HepG2 (cell line): ENCODE measurements around the gene ENPP7. TPM values are rescaled to one million over a fixed set of nuclear protein-coding genes. Genes with fewer than 3 reads are reported as not detected.
A peak's percentile ranks its signal among the peaks of the same experiment; 100 is the strongest.

Experiments
- ATAC-seq: fragments of 200-7000 bp; cut with Tn5 transposase; 3 replicates; pipeline ENCODE4 v1.9.1; 2020; ENCODE audit warnings: mild to moderate bottlenecking, moderate library complexity
- BruUV-seq: library from RNA; stranded (reverse); fragments of 400-500 nt; replicated peaks from 2 replicates; lab custom pipeline; 2021; lab: Mats Ljungman, UMichigan
- CTCF ChIA-PET: fragments of 300-600 bp; formaldehyde crosslinking; extraction: SDS; loops from one replicate; lab custom pipeline; 2021; ENCODE audit warnings: low total read pairs, inconsistent platforms, low intra/inter-chr PET ratio; lab: Yijun Ruan, JAX
- POLR2A ChIA-PET: fragments of 350-600 bp; sonication (Branson Sonifier 250); formaldehyde crosslinking; loops from one replicate; lab custom pipeline; 2020; ENCODE audit warnings: antibody characterized with exemption, inconsistent platforms; lab: Yijun Ruan, JAX
- DNase-seq: peaks from one replicate; pipeline ENCODE4 v3.0.0-alpha.2; 2015; ENCODE audit warnings: low spot score
- FAIRE-seq: peaks from 3 replicates; lab custom pipeline; 2011; peaks lifted over from hg19 to GRCh38; lab: Jason Lieb, UNC
- H2AFZ ChIP-seq: one replicate; pipeline ENCODE4 v1.6.1; 2011; ENCODE audit warnings: low read length, inconsistent platforms
- H3K27ac ChIP-seq: fragments of 300-600 bp; 3 replicates; pipeline ENCODE4 v1.8.0; 2011; ENCODE audit warnings: mixed run types, mild to moderate bottlenecking, mixed read lengths, low read length, inconsistent platforms; ENCODE audit not compliant: insufficient read depth; ENCODE audit errors: extremely low read length
- H3K27me3 ChIP-seq, 2 experiments: fragments of 200-600 bp in 1 of 2; 2 replicates in 1 of 2; 3 replicates in 1 of 2; pipeline versions ENCODE4 v1.6.0 to v1.8.0; 2011; ENCODE audit warnings: low read length in 2 of 2, mild to moderate bottlenecking in 2 of 2, moderate library complexity in 2 of 2, inconsistent platforms in 1 of 2; ENCODE audit not compliant: insufficient read depth in 2 of 2, control insufficient read depth in 1 of 2
- H3K36me3 ChIP-seq, 2 experiments: fragments of 200-600 bp in 1 of 2; replicated peaks in 1 of 2; 2 replicates in 1 of 2; 3 replicates in 1 of 2; pipeline versions ENCODE4 v1.5.1 to v1.8.0; 2011; ENCODE audit warnings: low read length in 2 of 2, inconsistent platforms in 1 of 2; ENCODE audit not compliant: insufficient read depth in 2 of 2, control insufficient read depth in 1 of 2
- H3K4me1 ChIP-seq: 2 replicates; pipeline ENCODE4 v1.5.1; 2012; ENCODE audit warnings: low read length, inconsistent platforms; ENCODE audit not compliant: insufficient read depth
- H3K4me2 ChIP-seq: 2 replicates; pipeline ENCODE4 v1.6.0; 2011; ENCODE audit warnings: low read depth, low read length, inconsistent platforms
- H3K4me3 ChIP-seq, 3 experiments: fragments of 200-600 bp in 1 of 3; sonication (generic), shearing (Covaris generic) in 1 of 3; replicated peaks in 1 of 3; 2 replicates each; pipeline ENCODE4 v1.5.1; 2011 to 2016; ENCODE audit warnings: low read length in 3 of 3, inconsistent platforms in 2 of 3, low read depth in 2 of 3, mild to moderate bottlenecking in 2 of 3, control low read depth in 1 of 3, mixed read lengths in 1 of 3; ENCODE audit not compliant: insufficient read depth in 1 of 3
- H3K79me2 ChIP-seq: one replicate; pipeline ENCODE4 v1.6.1; 2011; ENCODE audit warnings: low read length, inconsistent platforms; ENCODE audit not compliant: insufficient read depth
- H3K9ac ChIP-seq: 2 replicates; pipeline ENCODE4 v1.6.0; 2011; ENCODE audit warnings: mild to moderate bottlenecking, low read depth, low read length, inconsistent platforms; ENCODE audit not compliant: insufficient read depth
- H3K9me3 ChIP-seq: 2 replicates; pipeline ENCODE4 v1.5.1; 2012; ENCODE audit warnings: mild to moderate bottlenecking, low read length
- H4K20me1 ChIP-seq: 2 replicates; pipeline ENCODE4 v1.6.0; 2011; ENCODE audit warnings: inconsistent platforms, mild to moderate bottlenecking, low read length, moderate library complexity; ENCODE audit not compliant: insufficient read depth
- ARNT2 ChIP-seq: sonication (generic); formaldehyde crosslinking; IDR thresholded peaks from 2 replicates; pipeline ENCODE4 v1.8.0; 2022; ENCODE audit warnings: mild to moderate bottlenecking, low read depth, missing genetic modification reagents, moderate library complexity
- FUBP1 ChIP-seq: sonication (generic); formaldehyde crosslinking; IDR thresholded peaks from 2 replicates; pipeline ENCODE4 v1.5.1; 2020; ENCODE audit warnings: missing genetic modification reagents, mild to moderate bottlenecking, borderline replicate concordance
- GLMP ChIP-seq: sonication (generic); formaldehyde crosslinking; IDR thresholded peaks from 2 replicates; pipeline ENCODE4 v1.9.0; 2021; ENCODE audit warnings: missing genetic modification reagents, mild to moderate bottlenecking, borderline replicate concordance
- MXD1 ChIP-seq: sonication (generic); formaldehyde crosslinking; IDR thresholded peaks from 2 replicates; pipeline ENCODE4 v1.4.0; 2020; ENCODE audit warnings: mild to moderate bottlenecking, missing genetic modification reagents
- NFE2 ChIP-seq: sonication (generic); formaldehyde crosslinking; IDR thresholded peaks from 2 replicates; pipeline ENCODE4 v1.4.0; 2020; ENCODE audit warnings: missing genetic modification reagents
- TCF12 ChIP-seq, 2 experiments: fragments of 450-650 bp in 1 of 2; sonication (generic) in 1 of 2; formaldehyde crosslinking in 1 of 2; IDR thresholded peaks; 2 replicates each; pipeline versions ENCODE4 v1.6.1 to v1.8.0; 2017 to 2022; ENCODE audit warnings: antibody characterized with exemption in 1 of 2, mild to moderate bottlenecking in 1 of 2, missing genetic modification reagents in 1 of 2, moderate library complexity in 1 of 2
- ZBTB10 ChIP-seq: sonication (generic); formaldehyde crosslinking; IDR thresholded peaks from 2 replicates; pipeline ENCODE4 v1.4.0; 2020; ENCODE audit warnings: missing genetic modification reagents, borderline replicate concordance
- ZBTB7A ChIP-seq: sonication (generic); formaldehyde crosslinking; IDR thresholded peaks from 2 replicates; pipeline ENCODE4 v1.8.0; 2022; ENCODE audit warnings: mild to moderate bottlenecking, missing genetic modification reagents
- ZC3H13 ChIP-seq: sonication (generic); formaldehyde crosslinking; IDR thresholded peaks from 2 replicates; pipeline ENCODE4 v1.8.1; 2023; ENCODE audit warnings: mild to moderate bottlenecking, missing genetic modification reagents, moderate library complexity
- ZFP36L1 ChIP-seq: sonication (generic); formaldehyde crosslinking; IDR thresholded peaks from 2 replicates; pipeline ENCODE4 v1.8.0; 2022; ENCODE audit warnings: mild to moderate bottlenecking, missing genetic modification reagents, moderate library complexity
- ZNF780A ChIP-seq: sonication (generic); formaldehyde crosslinking; IDR thresholded peaks from 2 replicates; pipeline ENCODE4 v1.8.0; 2022; ENCODE audit warnings: mild to moderate bottlenecking, missing genetic modification reagents, moderate library complexity
- ZUFSP ChIP-seq: sonication (generic); formaldehyde crosslinking; IDR thresholded peaks from 2 replicates; pipeline ENCODE4 v1.9.0; 2021; ENCODE audit warnings: missing genetic modification reagents, mild to moderate bottlenecking, borderline replicate concordance
- WGBS: methylation state at CpG from one replicate; pipeline ENCODE4 v1.1.6; 2017; ENCODE audit warnings: low lambda C conversion rate; 5-methylcytosine and 5-hydroxymethylcytosine counted together
- in situ Hi-C: cut with HindIII; loops from 2 replicates; pipeline ENCODE4 v1.10.0; 2017; ENCODE audit warnings: low pct_unique_long_range_greater_than_20kb; ENCODE audit not compliant: extremely low pct_ligation_motif_present
- intact Hi-C: fragments of 100-400 bp; cut with micrococcal nuclease; formaldehyde crosslinking; loops from one replicate; pipeline ENCODE4 v1.10.0; 2022; ENCODE audit not compliant: unreplicated experiment
- polyA plus RNA-seq, 8 experiments: library from polyadenylated mRNA; depleted of rRNA in 3 of 8; stranded (reverse) in 7 of 8; unstranded in 1 of 8; fragments of >200 nt; fragmentation: Illumina TruSeq in 4 of 8; extraction: Trizol in 4 of 8; gene quantifications; 2 replicates each; pipeline versions ENCODE4 v1.2.1 to v1.2.3, GENCODE V29; 2011 to 2016; ENCODE audit warnings: low read depth in 4 of 8, missing spikeins in 1 of 8, mixed read lengths in 1 of 8; ENCODE audit not compliant: insufficient read depth in 1 of 8
- total RNA-seq, 5 experiments: library from RNA; depleted of rRNA; stranded (reverse); fragments of >200 nt; fragmentation: Illumina TruSeq; extraction: Trizol; gene quantifications; 2 replicates each; pipeline ENCODE4 v1.2.3, GENCODE V29; 2016; ENCODE audit warnings: low read depth in 1 of 5

The ENPP7 gene
- total and polyA plus RNA-seq, 2 of the 13 experiments (the other 11 are each of a cell fraction or from before 2014, with no cell fraction given) = 1.1 to 2.2 TPM

- in situ Hi-C loops (no loop called here), intact Hi-C loops (loop anchor here (5.0 kb wide), 1 partner anchor 182 kb away; no protein-coding TSS in a partner anchor)
- Histone ChIP-seq H3K36me3 (peaks cover 6 to 8% of the 10 kb centered on the region in 2 experiments; a peak in 4 of 5 replicates), H3K4me2 (peak overlapping the region; percentile 72), H3K27me3 (peaks cover 18 to 48% of the 10 kb centered on the region in 2 experiments), H3K9me3 (no peaks in the 10 kb centered on the region), H2AFZ (no peak overlapping the region), H3K27ac (no peak overlapping the region), H4K20me1 (peaks cover 5% of the 10 kb centered on the region; the same call in 1 of the 2 replicates), H3K9ac (peak overlapping the region; percentile 37; the same call in 1 of the 2 replicates), H3K4me1 (peaks cover 46% of the 10 kb centered on the region), H3K4me3 (peak overlapping the region; percentile 22 to 67 (median 48); a peak in 4 of 6 replicates), H3K79me2 (no peaks in the 10 kb centered on the region)
- CTCF ChIA-PET = interaction anchor here (1.0 to 2.4 kb wide), 5 partner anchors 21 to 180 kb away, joined by 3 to 14 read pairs (median 6); no protein-coding TSS in a partner anchor
- FAIRE-seq = no peak
- POLR2A ChIA-PET = interaction anchor here (0.9 to 2.0 kb wide), 6 partner anchors 42 to 203 kb away, joined by 3 to 7 read pairs (median 4); partner anchors contain the start of gene CBX4
- no TSS peak for BruUV-seq
- ATAC-seq = peak; percentile 76
- 24% methylated on average over 40 of the region's 74 CpGs for WGBS
- DNase-seq = no peak
- TF ChIP-seq ZBTB7A (CRISPR knock-in tag) (peak; percentile 83), ZBTB10 (CRISPR knock-in tag) (0 out of 2 replicates have a peak, but pooled peaks have one; percentile 60), MXD1 (CRISPR knock-in tag) (peak; percentile 79), NFE2 (CRISPR knock-in tag) (no peak), ZUFSP (CRISPR knock-in tag) (0 out of 2 replicates have a peak, but pooled peaks have one; percentile 49), ZFP36L1 (CRISPR knock-in tag) (no peak), GLMP (CRISPR knock-in tag) (no peak), ARNT2 (CRISPR knock-in tag) (peak; percentile 72; the same call in 1 of the 2 replicates), TCF12 (IDR thresholded peaks at IDR 0.05) (no peak), TCF12 (CRISPR knock-in tag; IDR thresholded peaks at IDR 0.05) (0 out of 2 replicates have a peak, but pooled peaks have one; percentile 36), FUBP1 (CRISPR knock-in tag) (no peak), ZC3H13 (0 out of 2 replicates have a peak, but pooled peaks have one; percentile 31), ZNF780A (CRISPR knock-in tag) (no peak)
These were observed 59.4 kb downstream of the ENPP7 start for GRCh38 chr17:79789943-79790804.
